CD8-positive, alpha-beta memory T cell (primary cell): ENCODE data around the gene TYMS. TPM values are rescaled to one million over a fixed set of nuclear protein-coding genes. Genes with fewer than 3 reads are reported as not detected.

Experiments used
- CTCF ChIA-PET: fragments of 350-600 bp; sonication (Branson Sonifier 250); formaldehyde crosslinking; loops from one replicate; lab custom pipeline; 2021; ENCODE audit warnings: antibody characterized with exemption; lab: Charles Lee
- POLR2A ChIA-PET: fragments of 350-600 bp; sonication (Branson Sonifier 250); formaldehyde crosslinking; loops from one replicate; lab custom pipeline; 2021; ENCODE audit warnings: antibody characterized with exemption; lab: Charles Lee
- DNase-seq, 5 donors: peaks; one replicate each; pipeline versions ENCODE4 v3.0.0 to v3.0.0-alpha.2; 2020 to 2022; ENCODE audit warnings: mixed read lengths in 1 of 5
- H3K27ac ChIP-seq: one replicate; pipeline ENCODE4 v1.7.0; 2013; ENCODE audit warnings: low read depth, mild to moderate bottlenecking, low read length, moderate library complexity
- H3K27me3 ChIP-seq: 2 replicates; pipeline ENCODE4 v1.7.0; 2013; ENCODE audit warnings: low read length, mild to moderate bottlenecking; ENCODE audit not compliant: insufficient read depth, poor library complexity, severe bottlenecking
- H3K36me3 ChIP-seq: 2 replicates; pipeline ENCODE4 v1.7.0; 2013; ENCODE audit warnings: mild to moderate bottlenecking, low read length, moderate library complexity; ENCODE audit not compliant: insufficient read depth
- H3K4me1 ChIP-seq: 2 replicates; pipeline ENCODE4 v1.7.0; 2013; ENCODE audit warnings: mild to moderate bottlenecking, low read length, moderate library complexity; ENCODE audit not compliant: insufficient read depth
- H3K4me3 ChIP-seq: 2 replicates; pipeline ENCODE4 v1.7.0; 2013; ENCODE audit warnings: mild to moderate bottlenecking, low read length
- H3K9me3 ChIP-seq: 2 replicates; pipeline ENCODE4 v1.7.0; 2013; ENCODE audit warnings: mild to moderate bottlenecking, low read length
- H3K27ac Mint-ChIP-seq, 8 donors: one replicate each; pipeline ENCODE4 v1.8.0; 2020 to 2021; ENCODE audit warnings: mixed read lengths in 8 of 8, mild to moderate bottlenecking in 6 of 8, inconsistent platforms in 3 of 8, moderate library complexity in 3 of 8
- H3K27me3 Mint-ChIP-seq, 2 donors: one replicate each; pipeline ENCODE4 v1.8.0; 2020 to 2021; ENCODE audit warnings: mixed read lengths in 2 of 2, mild to moderate bottlenecking in 1 of 2, moderate library complexity in 1 of 2
- H3K36me3 Mint-ChIP-seq, 3 donors: one replicate each; pipeline ENCODE4 v1.8.0; 2020 to 2021; ENCODE audit warnings: mixed read lengths in 3 of 3, inconsistent platforms in 1 of 3, mild to moderate bottlenecking in 1 of 3
- H3K4me1 Mint-ChIP-seq, 3 donors: one replicate each; pipeline ENCODE4 v1.8.0; 2020 to 2021; ENCODE audit warnings: mixed read lengths in 3 of 3, inconsistent platforms in 1 of 3, mild to moderate bottlenecking in 1 of 3
- H3K4me3 Mint-ChIP-seq, 7 donors: one replicate each; pipeline ENCODE4 v1.8.0; 2020 to 2021; ENCODE audit warnings: mixed read lengths in 7 of 7, mild to moderate bottlenecking in 6 of 7, moderate library complexity in 4 of 7, inconsistent platforms in 2 of 7
- H3K9me3 Mint-ChIP-seq, 5 donors: one replicate each; pipeline ENCODE4 v1.8.0; 2020 to 2022; ENCODE audit warnings: mixed read lengths in 5 of 5, mild to moderate bottlenecking in 3 of 5, moderate library complexity in 2 of 5, inconsistent platforms in 1 of 5
- polyA plus RNA-seq: library from polyadenylated mRNA; unstranded; fragments of 300-500 nt; fragmentation: Illumina TruSeq; gene quantifications from one replicate; pipeline ENCODE4 v1.2.3, GENCODE V29; 2021
- total RNA-seq, 2 experiments: library from RNA; stranded (reverse); gene quantifications; one replicate each; pipeline ENCODE4 v1.2.3, GENCODE V29; 2021

TYMS gene
- total and polyA plus RNA-seq, 3 experiments from 2014 or later, result 2.6 to 307 (median 297) TPM

- H3K36me3 ChIP-seq, result no peaks in the 10 kb centered on the region
- Mint-ChIP-seq H3K4me3 (no peak overlapping the region), H3K4me1 (no peaks in the 10 kb centered on the region), H3K27me3 (peaks cover 10 to 23% of the 10 kb centered on the region in 2 donors), H3K9me3 (no peaks in the 10 kb centered on the region), H3K27ac (no peak overlapping the region), H3K36me3 (no peaks in the 10 kb centered on the region)
- ChIA-PET CTCF (no interaction called here), POLR2A (no interaction called here)
- no peak overlapping the region for H3K27ac ChIP-seq
- no peak overlapping the region for H3K4me3 ChIP-seq
- H3K4me1 ChIP-seq, result no peaks in the 10 kb centered on the region
- no peaks in the 10 kb centered on the region for H3K9me3 ChIP-seq
- H3K27me3 ChIP-seq, result no peaks in the 10 kb centered on the region
- no peak for DNase-seq
Measured at GRCh38 chr18:629269-630150, 27.9 kb upstream of the TYMS start.

- Histone ChIP-seq H3K4me1 (no peaks in the 10 kb centered on the region), H3K27ac (no peak overlapping the region), H3K4me3 (no peak overlapping the region), H3K36me3 (no peaks in the 10 kb centered on the region), H3K27me3 (no peaks in the 10 kb centered on the region), H3K9me3 (no peaks in the 10 kb centered on the region)
- POLR2A ChIA-PET, result no interaction called here
- Mint-ChIP-seq H3K4me1 (no peaks in the 10 kb centered on the region), H3K36me3 (no peaks in the 10 kb centered on the region), H3K4me3 (no peak overlapping the region), H3K9me3 (no peaks in the 10 kb centered on the region), H3K27me3 (peaks cover 8 to 21% of the 10 kb centered on the region in 2 donors), H3K27ac (no peak overlapping the region)
- DNase-seq, result no peak
- CTCF ChIA-PET, result interaction anchor here (0.9 kb wide), 1 partner anchor 208 kb away, joined by 3 read pairs; no protein-coding TSS in a partner anchor
Measured at GRCh38 chr18:631560-631959, 25.9 kb upstream of the TYMS start.

- no peaks in the 10 kb centered on the region for H3K36me3 Mint-ChIP-seq
- no peaks in the 10 kb centered on the region for H3K4me1 Mint-ChIP-seq
- Histone ChIP-seq H3K4me3 (no peak overlapping the region), H3K9me3 (no peaks in the 10 kb centered on the region), H3K36me3 (no peaks in the 10 kb centered on the region), H3K4me1 (no peaks in the 10 kb centered on the region), H3K27ac (no peak overlapping the region), H3K27me3 (no peaks in the 10 kb centered on the region)
- no peak for DNase-seq
- no peaks in the 10 kb centered on the region for H3K9me3 Mint-ChIP-seq
- H3K27ac Mint-ChIP-seq, result no peak overlapping the region
- no peak overlapping the region for H3K4me3 Mint-ChIP-seq
- POLR2A ChIA-PET, result no interaction called here
- peaks cover 12 to 27% of the 10 kb centered on the region in 2 donors for H3K27me3 Mint-ChIP-seq
- CTCF ChIA-PET, result interaction anchor here (1.1 to 1.3 kb wide), 2 partner anchors 10 to 12 kb away, joined by 4 to 5 read pairs; no protein-coding TSS in a partner anchor
Measured at GRCh38 chr18:634551-635045, 22.9 kb upstream of the TYMS start.

- ChIA-PET POLR2A (no interaction called here), CTCF (interaction anchor here (1.1 to 1.3 kb wide), 2 partner anchors 10 to 12 kb away, joined by 4 to 5 read pairs; no protein-coding TSS in a partner anchor)
- Histone ChIP-seq H3K27me3 (no peaks in the 10 kb centered on the region), H3K27ac (no peak overlapping the region), H3K4me3 (no peak overlapping the region), H3K4me1 (no peaks in the 10 kb centered on the region), H3K9me3 (no peaks in the 10 kb centered on the region), H3K36me3 (no peaks in the 10 kb centered on the region)
- Mint-ChIP-seq H3K4me1 (no peaks in the 10 kb centered on the region), H3K9me3 (no peaks in the 10 kb centered on the region), H3K4me3 (no peak overlapping the region), H3K27me3 (peaks cover 12 to 27% of the 10 kb centered on the region in 2 donors), H3K36me3 (no peaks in the 10 kb centered on the region), H3K27ac (no peak overlapping the region)
- DNase-seq, result no peak
Measured at GRCh38 chr18:635171-635570, 22.3 kb upstream of the TYMS start.

- H3K9me3 Mint-ChIP-seq, result no peaks in the 10 kb centered on the region
- no peak overlapping the region for H3K27ac ChIP-seq
- H3K4me1 ChIP-seq, result no peaks in the 10 kb centered on the region
- ChIA-PET CTCF (no interaction called here), POLR2A (no interaction called here)
- peaks cover 10 to 23% of the 10 kb centered on the region in 2 donors for H3K27me3 Mint-ChIP-seq
- no peaks in the 10 kb centered on the region for H3K36me3 ChIP-seq
- no peaks in the 10 kb centered on the region for H3K36me3 Mint-ChIP-seq
- H3K4me3 ChIP-seq, result no peak overlapping the region
- H3K27me3 ChIP-seq, result no peaks in the 10 kb centered on the region
- H3K4me3 Mint-ChIP-seq, result no peak overlapping the region
- no peaks in the 10 kb centered on the region for H3K4me1 Mint-ChIP-seq
- no peaks in the 10 kb centered on the region for H3K9me3 ChIP-seq
- no peak for DNase-seq
- no peak overlapping the region for H3K27ac Mint-ChIP-seq
Measured at GRCh38 chr18:641224-641623, 16.2 kb upstream of the TYMS start.

GRCh38 chr18:644395-645004 lies 13.0 kb upstream of the TYMS start:
- Mint-ChIP-seq H3K9me3 (no peaks in the 10 kb centered on the region), H3K4me1 (no peaks in the 10 kb centered on the region), H3K27ac (no peak overlapping the region), H3K27me3 (peaks cover 10 to 19% of the 10 kb centered on the region in 2 donors), H3K36me3 (no peaks in the 10 kb centered on the region), H3K4me3 (no peak overlapping the region)
- ChIA-PET CTCF (no interaction called here), POLR2A (no interaction called here)
- no peaks in the 10 kb centered on the region for H3K27me3 ChIP-seq
- H3K36me3 ChIP-seq, result no peaks in the 10 kb centered on the region
- H3K9me3 ChIP-seq, result no peaks in the 10 kb centered on the region
- no peak for DNase-seq
- H3K27ac ChIP-seq, result no peak overlapping the region
- no peaks in the 10 kb centered on the region for H3K4me1 ChIP-seq
- no peak overlapping the region for H3K4me3 ChIP-seq

GRCh38 chr18:647304-647703 lies 10.1 kb upstream of the TYMS start:
- Mint-ChIP-seq H3K27ac (no peak overlapping the region), H3K4me3 (no peak overlapping the region), H3K36me3 (no peaks in the 10 kb centered on the region), H3K9me3 (no peaks in the 10 kb centered on the region), H3K27me3 (peaks cover 10 to 23% of the 10 kb centered on the region in 2 donors), H3K4me1 (peaks cover 5 to 6% (median 5%) of the 10 kb centered on the region in 3 donors)
- ChIA-PET POLR2A (no interaction called here), CTCF (no interaction called here)
- Histone ChIP-seq H3K9me3 (no peaks in the 10 kb centered on the region), H3K36me3 (no peaks in the 10 kb centered on the region), H3K27me3 (no peaks in the 10 kb centered on the region), H3K27ac (no peak overlapping the region), H3K4me1 (no peaks in the 10 kb centered on the region), H3K4me3 (no peak overlapping the region)
- no peak for DNase-seq

- Mint-ChIP-seq H3K27ac (peak overlapping the region in 1 of 8 donors; percentile 81), H3K27me3 (peaks cover 4 to 28% of the 10 kb centered on the region in 2 donors), H3K4me3 (no peak overlapping the region), H3K36me3 (no peaks in the 10 kb centered on the region), H3K4me1 (peaks cover 5 to 6% (median 5%) of the 10 kb centered on the region in 3 donors), H3K9me3 (no peaks in the 10 kb centered on the region)
- no peak overlapping the region for H3K4me3 ChIP-seq
- ChIA-PET CTCF (no interaction called here), POLR2A (no interaction called here)
- no peaks in the 10 kb centered on the region for H3K36me3 ChIP-seq
- H3K27ac ChIP-seq, result no peak overlapping the region
- no peaks in the 10 kb centered on the region for H3K9me3 ChIP-seq
- H3K4me1 ChIP-seq, result no peaks in the 10 kb centered on the region
- peaks cover under 1% of the 10 kb centered on the region for H3K27me3 ChIP-seq
- DNase-seq, result no peak
Measured at GRCh38 chr18:649341-649740, 8.1 kb upstream of the TYMS start.
